Tibial artery (tissue), 4 donors: ENCODE results near the gene GRID2.

Experiments
- DNase-seq, 2 donors: peaks; one replicate each; pipeline ENCODE4 v3.0.0-alpha.2; 2019
- H3K27ac ChIP-seq, 2 donors: fragments of 200-600 bp; sonication (generic) in 1 of 2; 1 replicate in 1 of 2; 2 replicates in 1 of 2; pipeline ENCODE4 v1.5.1; 2018 to 2019; ENCODE audit warnings: mild to moderate bottlenecking in 1 of 2
- H3K27me3 ChIP-seq, 2 donors: fragments of 200-600 bp; sonication (generic) in 1 of 2; one replicate each; pipeline versions ENCODE4 v1.5.1 to v1.6.0; 2016 to 2019
- H3K36me3 ChIP-seq, 3 donors: fragments of 200-600 bp; sonication (generic) in 2 of 3; one replicate each; pipeline ENCODE4 v1.5.1; 2016 to 2019; ENCODE audit warnings: mild to moderate bottlenecking in 2 of 3
- H3K4me1 ChIP-seq, 4 donors: fragments of 200-600 bp; sonication (generic) in 2 of 4; 1 replicate in 3 of 4; 2 replicates in 1 of 4; pipeline ENCODE4 v1.5.1; 2016 to 2019
- H3K4me3 ChIP-seq, 2 donors: fragments of 200-600 bp; sonication (generic) in 1 of 2; 1 replicate in 1 of 2; 2 replicates in 1 of 2; pipeline ENCODE4 v1.5.1; 2018 to 2019; ENCODE audit warnings: mild to moderate bottlenecking in 2 of 2
- H3K9me3 ChIP-seq, 3 donors: fragments of 200-600 bp; sonication (generic) in 1 of 3; one replicate each; pipeline ENCODE4 v1.5.1; 2016 to 2019
- CTCF ChIP-seq, 2 experiments: fragments of 200-600 bp in 1 of 2; fragments of 450-650 bp in 1 of 2; IDR thresholded peaks; one replicate each; pipeline ENCODE4 v1.5.1; 2017 to 2019; ENCODE audit warnings: antibody characterized with exemption in 2 of 2, mild to moderate bottlenecking in 1 of 2, moderate library complexity in 1 of 2
- intact Hi-C: fragments of 100-400 bp; cut with DNase I; formaldehyde crosslinking; loops from one replicate; pipeline ENCODE4 v1.15.0; 2023; ENCODE audit warnings: low total_unique reads

Gene GRID2

DNA sequence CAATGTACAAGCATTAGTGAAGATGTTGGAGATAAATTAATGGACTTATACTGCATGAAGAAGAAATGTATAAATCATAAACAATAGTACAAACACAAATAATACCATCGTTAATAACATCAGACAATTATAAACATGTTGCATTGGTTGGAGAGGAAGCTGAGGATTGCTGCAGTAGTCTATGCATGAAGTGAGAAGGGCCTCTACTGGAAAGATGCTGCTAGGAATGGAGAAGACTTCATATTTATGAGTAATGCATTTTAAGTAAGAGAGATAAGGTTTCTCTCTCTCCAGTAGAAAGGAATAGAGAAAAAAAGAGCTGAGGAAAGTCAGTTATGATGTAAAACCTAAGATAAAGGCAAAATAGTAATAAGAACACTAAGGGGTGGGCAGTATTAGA, 247.8 kb downstream of the GRID2 start:
- no peaks in the 10 kb centered on the region for H3K9me3 ChIP-seq
- intact Hi-C loops = no loop called here

GRCh38 chr4:92566269-92566668, 262.5 kb downstream of the GRID2 start:
- no peak overlapping the region for H3K27ac ChIP-seq
- H3K27me3 ChIP-seq = no peaks in the 10 kb centered on the region
- H3K9me3 ChIP-seq = no peaks in the 10 kb centered on the region
- TF ChIP-seq CTCF (IDR thresholded peaks at IDR 0.05) = no peak
- intact Hi-C loops = no loop called here
- H3K4me1 ChIP-seq = no peaks in the 10 kb centered on the region
- no peaks in the 10 kb centered on the region for H3K36me3 ChIP-seq
- H3K4me3 ChIP-seq = no peak overlapping the region
- no peak for DNase-seq

More for the DNA sequence above, 247.8 kb downstream of the GRID2 start:
- H3K4me1 ChIP-seq = no peaks in the 10 kb centered on the region
- H3K4me3 ChIP-seq = no peak overlapping the region
- H3K36me3 ChIP-seq = no peaks in the 10 kb centered on the region
- H3K27ac ChIP-seq = no peak overlapping the region
- TF ChIP-seq CTCF (IDR thresholded peaks at IDR 0.05) = no peak
- H3K27me3 ChIP-seq = no peaks in the 10 kb centered on the region
- no peak for DNase-seq

GRCh38 chr4:92580816-92581215, 277.1 kb downstream of the GRID2 start:
- H3K4me1 ChIP-seq = no peaks in the 10 kb centered on the region
- intact Hi-C loops = no loop called here
- DNase-seq = no peak
- no peaks in the 10 kb centered on the region for H3K36me3 ChIP-seq
- TF ChIP-seq CTCF (IDR thresholded peaks at IDR 0.05) = no peak
- H3K27ac ChIP-seq = no peak overlapping the region
- H3K4me3 ChIP-seq = no peak overlapping the region
- H3K9me3 ChIP-seq = no peaks in the 10 kb centered on the region
- H3K27me3 ChIP-seq = no peaks in the 10 kb centered on the region

DNA sequence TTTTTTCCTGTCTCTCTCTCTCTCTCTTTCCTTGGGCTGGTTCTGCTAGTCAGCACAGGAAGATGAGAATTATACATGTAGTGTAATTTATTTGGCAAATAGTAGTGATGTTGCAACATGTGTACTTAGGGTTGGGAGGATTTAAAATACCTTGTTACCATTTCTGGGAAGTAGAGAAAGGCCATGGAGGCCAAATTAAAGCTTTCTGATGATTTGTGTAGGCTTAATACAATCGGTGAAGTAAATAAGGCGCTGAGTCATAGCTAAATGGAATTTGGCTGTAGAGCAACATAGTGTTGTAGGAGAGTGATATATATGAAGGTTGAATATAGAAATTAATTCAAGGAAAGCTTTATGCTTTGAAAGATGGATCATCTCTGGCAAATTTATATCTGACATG, 295.3 kb downstream of the GRID2 start:
- intact Hi-C loops = no loop called here
- Histone ChIP-seq H3K9me3 (no peaks in the 10 kb centered on the region), H3K4me1 (no peaks in the 10 kb centered on the region), H3K4me3 (no peak overlapping the region), H3K27ac (no peak overlapping the region), H3K36me3 (no peaks in the 10 kb centered on the region), H3K27me3 (no peaks in the 10 kb centered on the region)
- no peak for TF ChIP-seq CTCF (IDR thresholded peaks at IDR 0.05)
- no peak for DNase-seq

GRCh38 chr4:92600638-92601037, 296.9 kb downstream of the GRID2 start:
- Histone ChIP-seq H3K9me3 (no peaks in the 10 kb centered on the region), H3K4me3 (no peak overlapping the region), H3K27ac (no peak overlapping the region), H3K27me3 (no peaks in the 10 kb centered on the region), H3K36me3 (no peaks in the 10 kb centered on the region), H3K4me1 (no peaks in the 10 kb centered on the region)
- DNase-seq = no peak
- intact Hi-C loops = no loop called here
- TF ChIP-seq CTCF (IDR thresholded peaks at IDR 0.05) = no peak

- DNase-seq = no peak
- H3K36me3 ChIP-seq = no peaks in the 10 kb centered on the region
- TF ChIP-seq CTCF (IDR thresholded peaks at IDR 0.05) = no peak
- no peak overlapping the region for H3K27ac ChIP-seq
- H3K9me3 ChIP-seq = no peaks in the 10 kb centered on the region
- H3K4me3 ChIP-seq = no peak overlapping the region
- H3K27me3 ChIP-seq = no peaks in the 10 kb centered on the region
- no peaks in the 10 kb centered on the region for H3K4me1 ChIP-seq
- intact Hi-C loops = no loop called here
Observed at GRCh38 chr4:92606227-92606626, 302.5 kb downstream of the GRID2 start.
